ENCODE data around the gene HAAO.

GRCh38 chr2:42791606-42792005, 777 bp downstream of the HAAO start:
- TF ChIP-seq, protein P1, sequence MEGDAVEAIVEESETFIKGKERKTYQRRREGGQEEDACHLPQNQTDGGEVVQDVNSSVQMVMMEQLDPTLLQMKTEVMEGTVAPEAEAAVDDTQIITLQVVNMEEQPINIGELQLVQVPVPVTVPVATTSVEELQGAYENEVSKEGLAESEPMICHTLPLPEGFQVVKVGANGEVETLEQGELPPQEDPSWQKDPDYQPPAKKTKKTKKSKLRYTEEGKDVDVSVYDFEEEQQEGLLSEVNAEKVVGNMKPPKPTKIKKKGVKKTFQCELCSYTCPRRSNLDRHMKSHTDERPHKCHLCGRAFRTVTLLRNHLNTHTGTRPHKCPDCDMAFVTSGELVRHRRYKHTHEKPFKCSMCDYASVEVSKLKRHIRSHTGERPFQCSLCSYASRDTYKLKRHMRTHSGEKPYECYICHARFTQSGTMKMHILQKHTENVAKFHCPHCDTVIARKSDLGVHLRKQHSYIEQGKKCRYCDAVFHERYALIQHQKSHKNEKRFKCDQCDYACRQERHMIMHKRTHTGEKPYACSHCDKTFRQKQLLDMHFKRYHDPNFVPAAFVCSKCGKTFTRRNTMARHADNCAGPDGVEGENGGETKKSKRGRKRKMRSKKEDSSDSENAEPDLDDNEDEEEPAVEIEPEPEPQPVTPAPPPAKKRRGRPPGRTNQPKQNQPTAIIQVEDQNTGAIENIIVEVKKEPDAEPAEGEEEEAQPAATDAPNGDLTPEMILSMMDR (IDR thresholded peaks at IDR 0.05) = no peak
- no peak for TF ChIP-seq EZH2 (IDR thresholded peaks at IDR 0.05; ENCODE audit: borderline replicate concordance, insufficient read depth, low read depth, low read length, poor library complexity, severe bottlenecking)

Data from B cell (primary cell).